HG03558 (cell line): ENCODE results near the gene PDK1.

Experiments used
- ATAC-seq: cut with Tn5 transposase; IDR thresholded peaks from one replicate; pipeline ENCODE4 v1.9.1; 2021; ENCODE audit warnings: moderate number of reproducible peaks; ENCODE audit not compliant: unreplicated experiment; ENCODE audit errors: extremely low read depth

The PDK1 gene

GRCh38 chr2:172634477-172634876, 78.6 kb downstream of the PDK1 start:
- no peak for ATAC-seq

- ATAC-seq = no peak
Observed at GRCh38 chr2:172635548-172635947, 79.7 kb downstream of the PDK1 start.

- no peak for ATAC-seq
Observed at GRCh38 chr2:172639256-172639655, 83.4 kb downstream of the PDK1 start.

- ATAC-seq = no peak
Observed at GRCh38 chr2:172639823-172640222, 83.9 kb downstream of the PDK1 start.

DNA sequence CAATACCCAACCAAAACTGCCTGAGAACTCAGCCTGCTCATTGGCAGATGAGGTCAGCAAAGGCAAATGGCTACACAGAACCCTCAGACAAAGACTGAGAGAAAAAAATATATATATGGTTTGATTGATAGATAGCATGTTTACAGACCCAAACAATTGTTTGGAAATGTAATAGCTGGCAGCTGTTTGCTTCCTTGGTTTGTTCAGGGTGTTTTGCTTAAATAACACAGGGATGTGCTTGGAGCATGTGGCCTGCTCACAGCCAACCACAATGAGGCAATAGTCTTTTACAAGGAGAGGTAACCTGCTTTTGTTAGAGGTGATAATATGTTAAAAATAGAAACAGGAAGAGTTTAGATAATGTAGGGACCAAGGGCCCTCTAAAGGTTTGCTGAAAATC, 84.5 kb downstream of the PDK1 start:
- ATAC-seq = no peak

DNA sequence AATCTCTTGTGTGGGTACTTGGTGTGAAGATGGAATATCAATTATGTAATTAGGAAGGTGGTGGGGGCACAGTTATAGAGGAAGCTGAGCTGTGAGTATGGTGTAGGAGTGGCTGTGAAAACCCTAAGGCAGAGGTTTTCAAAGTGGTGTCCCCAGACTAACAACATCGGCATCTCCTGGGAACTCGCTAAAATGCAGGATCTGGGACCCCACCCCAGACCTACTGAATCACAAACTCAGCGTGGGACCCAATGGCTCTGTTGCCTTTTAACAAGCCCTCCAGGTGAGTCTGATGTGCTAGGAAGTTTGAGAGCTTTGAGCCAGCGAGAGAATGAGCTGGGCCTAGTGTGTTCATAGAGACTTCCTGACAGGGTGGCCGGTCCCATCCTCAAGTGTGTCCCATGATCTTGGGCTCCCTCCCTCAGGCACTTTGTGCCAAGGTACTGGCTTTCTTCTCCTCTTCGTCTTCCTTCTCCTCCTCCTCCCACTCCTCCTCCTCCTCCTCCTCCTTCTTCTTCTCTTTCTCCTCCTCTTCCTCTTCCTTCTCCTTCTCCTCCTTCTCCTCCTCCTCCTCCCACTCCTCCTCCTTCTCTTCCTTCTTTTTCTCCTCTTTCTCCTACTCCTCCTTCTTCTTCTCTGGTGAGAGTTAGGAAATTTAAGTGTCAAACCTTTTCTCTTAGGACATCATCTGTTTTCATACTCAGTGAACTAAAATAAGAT, 86.6 kb downstream of the PDK1 start:
- ATAC-seq = no peak

DNA sequence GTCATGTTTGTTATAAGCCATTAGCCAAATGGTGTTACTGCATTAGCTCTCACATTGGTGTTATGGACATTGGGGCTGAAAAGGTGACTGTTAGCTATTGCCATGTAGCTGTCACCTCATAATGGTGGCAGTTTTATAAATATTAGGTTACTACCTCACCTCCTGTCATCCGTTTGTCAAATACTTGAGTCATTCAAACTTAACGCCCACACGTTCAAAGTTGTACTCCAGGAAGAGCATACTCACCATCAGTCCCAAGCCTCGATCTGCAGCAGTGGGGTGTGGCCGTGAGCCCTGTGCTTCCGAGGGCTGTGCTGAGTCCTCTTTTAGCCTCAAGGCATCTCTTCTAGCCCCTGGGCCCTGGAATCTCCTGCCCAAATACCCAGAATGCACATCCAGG, 87.3 kb downstream of the PDK1 start:
- no peak for ATAC-seq

GRCh38 chr2:172647439-172647838, 91.5 kb downstream of the PDK1 start:
- no peak for ATAC-seq

- ATAC-seq = no peak
Observed at GRCh38 chr2:172655091-172655837, 99.4 kb downstream of the PDK1 start.

GRCh38 chr2:172655838-172656573, 100.1 kb downstream of the PDK1 start:
- ATAC-seq = no peak
